NCI-H446 (cell line): ENCODE measurements around the gene KAT6B.

ENCODE experiments used
- DNase-seq, 2 experiments: peaks; one replicate each; lab custom pipeline; 2025; lab: John Stamatoyannopoulos, UW

The KAT6B gene

DNA sequence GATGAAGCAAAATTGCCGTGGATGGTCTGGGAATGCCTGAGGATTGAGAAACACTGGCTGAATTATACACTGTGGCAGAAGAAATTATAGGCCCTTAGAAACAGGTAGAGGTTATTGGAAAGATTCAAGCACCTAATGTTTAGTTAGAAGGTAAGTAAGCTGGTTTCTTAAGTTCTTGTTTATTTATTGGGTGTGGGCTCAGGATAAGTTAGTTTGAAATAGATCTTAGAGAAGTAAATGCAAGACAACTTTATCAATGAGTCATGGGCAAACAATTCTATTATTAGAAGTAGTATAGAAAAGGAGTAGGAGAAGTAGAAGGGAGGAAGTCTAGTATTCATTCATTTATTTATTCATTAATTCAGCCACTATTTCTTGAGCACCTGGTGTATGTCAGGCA is 96.5 kb downstream of the KAT6B start:
- no peak for DNase-seq

GRCh38 chr10:74923556-74923955 is 97.2 kb downstream of the KAT6B start:
- no peak for DNase-seq

DNA sequence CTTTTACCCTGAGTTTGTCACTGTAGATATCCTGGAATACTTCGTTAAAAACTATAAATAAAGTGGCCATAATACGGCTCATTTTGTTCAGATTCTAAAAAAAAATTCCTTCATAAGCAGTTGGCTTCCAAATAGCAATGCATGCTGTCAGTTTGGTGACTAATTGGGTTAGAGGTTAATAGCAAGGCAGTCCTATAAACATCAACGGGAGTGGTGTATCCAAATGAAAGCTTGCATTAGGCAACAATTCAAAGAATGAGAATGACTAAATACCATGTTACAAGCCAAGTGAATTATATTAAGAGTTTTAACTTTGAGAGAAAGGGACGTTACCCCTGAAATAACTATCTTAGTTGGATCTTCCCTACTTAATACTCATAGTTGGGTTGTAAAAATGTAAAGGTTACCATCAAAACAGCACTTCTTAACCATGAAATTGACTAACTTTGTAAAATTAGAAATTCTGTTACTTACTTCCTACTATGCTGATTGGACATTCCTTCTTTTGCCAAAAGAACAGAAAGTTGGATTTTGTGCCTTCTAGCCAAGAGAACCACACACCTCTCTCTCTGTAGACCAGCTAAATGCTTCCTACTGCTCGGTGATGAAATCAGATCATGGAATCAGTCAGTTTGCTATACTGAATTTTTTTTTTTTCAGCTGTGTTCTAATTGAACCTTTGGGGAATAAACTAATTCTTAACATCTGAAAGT is 98.0 kb downstream of the KAT6B start:
- DNase-seq = peak in 1 of 2 experiments; percentile 17

- no peak for DNase-seq
Observed at GRCh38 chr10:74925291-74925690, 98.9 kb downstream of the KAT6B start.

DNA sequence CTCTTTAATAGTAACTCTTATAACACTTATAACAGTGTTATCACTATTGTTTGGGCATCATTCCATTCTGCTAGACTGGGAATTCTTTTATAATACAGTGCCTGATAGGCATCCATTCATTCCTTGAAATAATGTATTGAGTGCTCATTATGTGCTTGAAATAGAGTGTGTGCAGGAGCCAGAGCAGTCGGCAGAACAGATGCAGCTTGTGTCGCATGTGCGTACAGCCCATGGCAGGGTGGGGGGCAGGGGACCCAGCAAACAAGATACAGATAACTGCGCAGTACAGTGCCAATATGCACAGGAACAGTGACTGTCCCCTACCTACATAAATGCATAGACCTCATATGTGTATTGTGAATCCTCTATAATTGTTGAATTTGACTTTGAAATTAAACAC is 99.3 kb downstream of the KAT6B start:
- no peak for DNase-seq

GRCh38 chr10:74926791-74927585 is 100.6 kb downstream of the KAT6B start:
- DNase-seq = no peak

GRCh38 chr10:74927701-74928100 is 101.3 kb downstream of the KAT6B start:
- no peak for DNase-seq

- no peak for DNase-seq
Observed at GRCh38 chr10:74928742-74929191, 102.4 kb downstream of the KAT6B start.

GRCh38 chr10:74929197-74929596 is 102.8 kb downstream of the KAT6B start:
- no peak for DNase-seq

- DNase-seq = no peak
Observed at GRCh38 chr10:74930965-74931364, 104.6 kb downstream of the KAT6B start.

- DNase-seq = peak; percentile 71 to 93
Observed at GRCh38 chr10:74932648-74933047, 106.2 kb downstream of the KAT6B start.

GRCh38 chr10:74934100-74934812 is 107.9 kb downstream of the KAT6B start:
- DNase-seq = no peak

DNA sequence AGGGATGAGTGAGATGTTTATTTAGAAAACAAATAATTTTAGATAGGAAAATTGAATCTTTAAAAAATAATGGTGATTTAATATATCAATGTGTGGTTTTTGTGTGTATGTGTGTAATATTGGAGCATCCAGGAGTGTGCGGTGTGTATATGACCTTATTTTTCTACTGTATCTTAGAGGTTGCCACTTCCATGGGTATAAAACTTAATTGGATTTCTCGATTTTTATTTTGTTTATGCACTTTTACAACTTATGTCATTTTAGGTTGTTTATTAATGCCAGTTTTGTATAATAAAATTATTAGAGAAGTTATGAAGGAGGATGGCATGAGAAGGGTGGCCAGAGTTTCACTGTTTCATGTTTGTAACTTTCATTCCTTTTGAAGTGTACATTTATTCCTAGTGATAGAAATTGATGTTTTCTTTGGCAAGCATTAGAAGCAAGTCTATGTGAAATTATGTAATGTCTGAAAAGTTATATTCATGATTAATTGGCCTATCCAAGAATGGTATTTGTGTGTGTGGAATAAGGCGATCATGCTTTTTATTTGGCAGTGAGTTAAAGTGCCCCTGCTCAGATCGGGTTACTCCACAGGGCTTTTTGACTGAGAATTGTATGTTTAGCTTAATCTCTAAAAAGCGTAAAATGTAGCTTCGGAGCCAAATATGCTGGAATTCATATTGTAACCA is 110.3 kb downstream of the KAT6B start:
- DNase-seq = peak in 1 of 2 experiments; percentile 50

- DNase-seq = no peak
Observed at GRCh38 chr10:74937266-74937856, 111.0 kb downstream of the KAT6B start.

DNA sequence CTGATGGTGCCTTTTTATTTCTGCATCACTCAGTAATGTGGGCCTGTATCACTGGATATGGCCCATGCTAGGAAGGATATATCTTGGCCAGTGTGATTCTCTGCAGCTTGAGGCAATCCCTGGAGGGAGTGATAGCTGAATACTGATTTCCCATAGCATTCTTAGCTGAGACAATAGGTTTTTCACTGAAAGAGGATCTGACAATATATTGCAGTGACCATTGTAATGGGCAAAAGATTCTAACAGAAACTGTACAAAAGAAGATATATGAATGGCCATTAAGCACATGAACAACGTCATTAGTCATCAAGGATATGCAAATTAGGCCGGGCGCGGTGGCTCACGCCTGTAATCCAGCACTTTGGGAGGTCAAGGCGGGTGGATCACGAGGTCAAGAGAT is 117.8 kb downstream of the KAT6B start:
- no peak for DNase-seq

- DNase-seq = no peak
Observed at GRCh38 chr10:74947781-74948401, 121.5 kb downstream of the KAT6B start.

- DNase-seq = no peak
Observed at GRCh38 chr10:74949034-74949832, 122.8 kb downstream of the KAT6B start.

DNA sequence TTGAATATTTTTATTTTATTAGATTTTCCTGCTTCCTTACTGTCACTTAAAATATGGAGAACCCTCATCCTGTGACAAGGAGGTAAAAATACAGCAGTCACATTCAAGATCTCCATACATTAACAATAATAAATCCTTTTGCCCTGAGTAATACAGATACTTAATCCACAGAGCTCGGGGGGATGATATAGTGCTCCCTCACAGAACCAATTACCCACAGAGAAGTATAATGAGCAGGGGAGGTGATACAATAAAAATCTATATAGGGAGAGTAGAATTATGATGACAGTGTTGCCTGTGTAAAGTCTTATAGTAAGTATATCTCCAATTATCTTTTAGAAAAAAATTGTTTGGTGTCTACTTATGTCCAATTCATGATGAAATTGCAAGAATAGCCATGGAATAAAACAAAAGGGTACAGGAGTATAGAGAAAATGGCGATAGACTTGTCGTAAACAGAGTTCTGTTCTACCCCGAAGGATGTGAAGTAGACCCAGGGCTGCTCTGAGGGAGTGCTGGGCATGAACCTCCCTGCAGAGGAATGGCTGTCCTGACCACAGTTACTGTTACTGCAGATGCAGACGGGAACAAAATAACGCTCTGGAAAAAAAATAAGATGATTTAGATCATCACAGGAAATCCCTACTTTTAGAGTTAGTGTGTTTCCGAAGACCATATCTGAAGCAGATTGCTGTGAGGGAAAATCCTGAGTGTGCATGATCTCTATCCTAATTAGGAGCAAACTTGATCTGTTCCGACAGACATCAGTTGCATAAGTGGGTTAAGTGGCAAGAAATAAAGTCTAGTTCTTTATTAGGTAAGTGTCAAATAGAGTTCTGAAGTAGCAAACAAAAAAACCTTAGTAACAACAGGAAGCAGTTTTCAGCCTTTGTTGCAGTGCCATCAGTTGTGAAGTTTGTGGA is 123.7 kb downstream of the KAT6B start:
- DNase-seq = no peak

- DNase-seq = no peak
Observed at GRCh38 chr10:74953214-74953613, 126.8 kb downstream of the KAT6B start.
